Sigmoid colon (tissue), 4 donors: ENCODE results near the gene HAUS8.

Experiments
- EP300 ChIP-seq, 4 donors: sonication (generic); formaldehyde crosslinking; IDR thresholded peaks; one replicate each; pipeline ENCODE4 v1.6.1; 2017; ENCODE audit warnings: antibody characterized with exemption in 4 of 4
- POLR2A ChIP-seq, 2 donors: fragments of 450-650 bp; IDR thresholded peaks; one replicate each; pipeline ENCODE4 v1.6.1; 2016; ENCODE audit warnings: antibody characterized with exemption in 2 of 2, mild to moderate bottlenecking in 2 of 2, moderate library complexity in 2 of 2
- POLR2AphosphoS5 ChIP-seq, 4 donors: sonication (generic); formaldehyde crosslinking; IDR thresholded peaks; one replicate each; pipeline ENCODE4 v1.6.1; 2017; ENCODE audit warnings: antibody characterized with exemption in 4 of 4
- TF ChIP-seq, protein P1 (sequence below), 4 experiments: fragments of 450-650 bp in 3 of 4; fragments of 200-600 bp in 1 of 4; IDR thresholded peaks; one replicate each; pipeline ENCODE4 v1.5.1; 2016 to 2019; ENCODE audit warnings: antibody characterized with exemption in 4 of 4, mild to moderate bottlenecking in 3 of 4, moderate library complexity in 2 of 4

DNA sequence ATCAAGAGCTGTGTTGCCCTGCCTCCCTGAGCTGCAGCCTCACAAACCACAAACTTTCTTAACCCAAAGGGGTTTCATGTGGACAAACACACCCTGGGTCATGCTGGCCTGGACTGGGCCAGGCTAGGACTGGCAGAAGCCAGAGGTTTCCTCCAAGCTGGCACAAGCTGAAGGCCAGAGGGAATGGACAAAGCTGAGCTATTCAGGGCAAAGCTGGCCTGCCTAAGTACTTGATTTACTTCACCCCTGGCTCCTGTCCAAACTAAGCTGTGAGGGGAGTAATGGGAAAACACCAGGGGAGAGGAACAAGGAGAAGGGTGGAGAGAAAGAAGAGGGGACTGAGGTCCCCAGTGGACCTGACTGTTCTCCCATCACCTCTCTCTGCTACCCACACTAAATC is 54.9 kb downstream of the HAUS8 start:
- TF ChIP-seq EP300 (IDR thresholded peaks at IDR 0.05) (no peak), POLR2A (IDR thresholded peaks at IDR 0.05) (no peak), POLR2AphosphoS5 (IDR thresholded peaks at IDR 0.05) (no peak)
- TF ChIP-seq, protein P1, sequence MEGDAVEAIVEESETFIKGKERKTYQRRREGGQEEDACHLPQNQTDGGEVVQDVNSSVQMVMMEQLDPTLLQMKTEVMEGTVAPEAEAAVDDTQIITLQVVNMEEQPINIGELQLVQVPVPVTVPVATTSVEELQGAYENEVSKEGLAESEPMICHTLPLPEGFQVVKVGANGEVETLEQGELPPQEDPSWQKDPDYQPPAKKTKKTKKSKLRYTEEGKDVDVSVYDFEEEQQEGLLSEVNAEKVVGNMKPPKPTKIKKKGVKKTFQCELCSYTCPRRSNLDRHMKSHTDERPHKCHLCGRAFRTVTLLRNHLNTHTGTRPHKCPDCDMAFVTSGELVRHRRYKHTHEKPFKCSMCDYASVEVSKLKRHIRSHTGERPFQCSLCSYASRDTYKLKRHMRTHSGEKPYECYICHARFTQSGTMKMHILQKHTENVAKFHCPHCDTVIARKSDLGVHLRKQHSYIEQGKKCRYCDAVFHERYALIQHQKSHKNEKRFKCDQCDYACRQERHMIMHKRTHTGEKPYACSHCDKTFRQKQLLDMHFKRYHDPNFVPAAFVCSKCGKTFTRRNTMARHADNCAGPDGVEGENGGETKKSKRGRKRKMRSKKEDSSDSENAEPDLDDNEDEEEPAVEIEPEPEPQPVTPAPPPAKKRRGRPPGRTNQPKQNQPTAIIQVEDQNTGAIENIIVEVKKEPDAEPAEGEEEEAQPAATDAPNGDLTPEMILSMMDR (IDR thresholded peaks at IDR 0.05) = no peak
